Large intestine (tissue), 12 donors: ENCODE results near the gene CCDC68. TPM values are rescaled to one million over a fixed set of nuclear protein-coding genes. Genes with fewer than 3 reads are reported as not detected.

ENCODE experiments used
- DNase-seq, 2 donors: peaks; one replicate each; pipeline versions ENCODE4 v3.0.0 to v3.0.0-alpha.2; 2013
- H3K27ac ChIP-seq: one replicate; pipeline ENCODE4 v1.5.1; 2013; ENCODE audit warnings: low read length
- H3K27me3 ChIP-seq: 2 replicates; pipeline ENCODE4 v1.6.1; 2013; ENCODE audit warnings: low read length; ENCODE audit not compliant: control insufficient read depth, insufficient read depth
- H3K36me3 ChIP-seq: 2 replicates; pipeline ENCODE4 v1.6.1; 2013; ENCODE audit warnings: low read length; ENCODE audit not compliant: control insufficient read depth, insufficient read depth
- H3K4me1 ChIP-seq: one replicate; pipeline ENCODE4 v1.6.1; 2013; ENCODE audit warnings: low read length; ENCODE audit not compliant: control insufficient read depth, insufficient read depth
- H3K4me3 ChIP-seq: one replicate; pipeline ENCODE4 v1.5.1; 2013; ENCODE audit warnings: low read length
- H3K9me3 ChIP-seq: one replicate; pipeline ENCODE4 v1.6.1; 2013; ENCODE audit warnings: mild to moderate bottlenecking, low read depth, low read length, moderate library complexity; ENCODE audit not compliant: control insufficient read depth
- WGBS: methylation state at CpG from one replicate; pipeline ENCODE4 v1.1.5; 2013; ENCODE audit warnings: low lambda C conversion rate; ENCODE audit not compliant: insufficient coverage; 5-methylcytosine and 5-hydroxymethylcytosine counted together
- long read RNA-seq, 11 donors: transcript quantifications; one replicate each; lab custom pipeline, GENCODE V29; 2026
- polyA plus RNA-seq: library from polyadenylated mRNA; unstranded; fragments of 120-200 nt; gene quantifications from one replicate; pipeline ENCODE4 v1.2.1, GENCODE V29; 2013

The CCDC68 gene
- polyA plus RNA-seq: 46.3 TPM
- long read RNA-seq, donor 1, partial matches to known transcripts: 0 of 2 reads
- long read RNA-seq, donor 1, other reads (novel, unspliced or antisense): 0 of 2 reads
- long read RNA-seq, donor 2, full-length matches to known transcripts: 2 of 2 reads
- long read RNA-seq, donor 2, partial matches to known transcripts: 0 of 2 reads
- long read RNA-seq, donor 2, other reads (novel, unspliced or antisense): 0 of 2 reads
- long read RNA-seq, donor 3: 0 reads
- long read RNA-seq, donor 4: 0 reads
- long read RNA-seq, donor 5, full-length matches to known transcripts: 1 of 1 reads
- long read RNA-seq, donor 5, partial matches to known transcripts: 0 of 1 reads
- long read RNA-seq, donor 5, other reads (novel, unspliced or antisense): 0 of 1 reads
- long read RNA-seq, donor 6: 0 reads
- long read RNA-seq, donor 7, full-length matches to known transcripts: 3 of 3 reads
- long read RNA-seq, donor 7, partial matches to known transcripts: 0 of 3 reads
- long read RNA-seq, donor 7, other reads (novel, unspliced or antisense): 0 of 3 reads
- long read RNA-seq, donor 8, full-length matches to known transcripts: 3 of 3 reads
- long read RNA-seq, donor 8, partial matches to known transcripts: 0 of 3 reads
- long read RNA-seq, donor 8, other reads (novel, unspliced or antisense): 0 of 3 reads
- long read RNA-seq, donor 9: 0 reads
- long read RNA-seq, donor 10, full-length matches to known transcripts: 2 of 2 reads
- long read RNA-seq, donor 10, partial matches to known transcripts: 0 of 2 reads
- long read RNA-seq, donor 10, other reads (novel, unspliced or antisense): 0 of 2 reads
- long read RNA-seq, donor 11: 0 reads

DNA sequence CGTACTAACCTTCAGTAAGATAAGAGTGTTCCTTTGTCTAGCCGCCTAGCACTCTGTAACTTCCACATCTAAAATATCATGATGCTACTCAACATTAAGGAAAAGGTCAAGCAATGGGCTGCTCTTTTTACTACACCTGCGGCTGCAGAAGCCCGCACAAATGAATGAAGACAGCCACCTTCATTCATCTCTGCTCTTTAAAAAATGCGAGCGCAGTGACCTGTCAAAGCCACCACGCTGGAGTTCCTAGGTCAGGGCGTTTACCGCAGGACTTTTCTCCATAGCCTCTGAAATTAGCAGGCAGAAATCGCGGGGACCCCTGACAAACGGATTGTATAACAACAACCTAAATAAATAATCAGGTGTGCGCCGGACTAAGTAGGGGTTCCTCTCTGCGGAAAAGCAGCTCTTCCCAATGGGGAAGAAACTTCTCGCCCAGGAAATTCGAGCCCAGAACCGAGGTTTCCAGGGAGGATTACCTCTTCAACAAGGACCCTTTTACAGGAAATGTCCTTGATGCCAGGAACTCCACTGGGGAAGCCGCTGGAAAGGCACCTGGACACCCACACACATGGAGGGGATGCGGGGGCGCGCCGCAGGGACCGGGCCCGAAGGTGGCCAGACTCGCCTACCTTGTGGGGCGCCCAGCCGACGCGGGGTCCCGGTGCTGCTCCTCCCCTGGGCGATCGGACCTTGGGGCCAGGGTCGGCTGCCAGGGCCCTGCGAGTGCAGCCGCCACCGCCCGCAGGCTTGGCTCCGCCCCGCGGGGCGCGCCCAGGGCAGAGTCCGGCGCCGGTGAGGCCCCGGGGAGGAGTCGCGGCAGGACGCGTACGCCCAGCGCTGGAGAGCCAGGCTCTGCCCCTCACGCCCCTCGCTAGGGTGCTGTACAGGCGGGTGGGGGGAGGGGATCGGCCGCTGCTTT lies at the start of gene CCDC68:
Gene CCDC68, minus strand, starts transcription at position 758 of the 922 bp plus-strand sequence. CDS start 16,670 bp downstream, outside the sequence.
- peaks cover 8% of the 10 kb centered on the region for H3K4me1 ChIP-seq
- H3K27ac ChIP-seq: peak within 1 kb of the TSS; percentile 99
- no peaks in the 10 kb centered on the region for H3K9me3 ChIP-seq
- H3K36me3 ChIP-seq: no peaks in the 10 kb centered on the region
- H3K27me3 ChIP-seq: no peaks in the 10 kb centered on the region
- no CpG with 5 or more reads among the region's 58 CpGs for WGBS
- peak; percentile 88 to 93 for DNase-seq
- H3K4me3 ChIP-seq: peak within 1 kb of the TSS; percentile 99

DNA sequence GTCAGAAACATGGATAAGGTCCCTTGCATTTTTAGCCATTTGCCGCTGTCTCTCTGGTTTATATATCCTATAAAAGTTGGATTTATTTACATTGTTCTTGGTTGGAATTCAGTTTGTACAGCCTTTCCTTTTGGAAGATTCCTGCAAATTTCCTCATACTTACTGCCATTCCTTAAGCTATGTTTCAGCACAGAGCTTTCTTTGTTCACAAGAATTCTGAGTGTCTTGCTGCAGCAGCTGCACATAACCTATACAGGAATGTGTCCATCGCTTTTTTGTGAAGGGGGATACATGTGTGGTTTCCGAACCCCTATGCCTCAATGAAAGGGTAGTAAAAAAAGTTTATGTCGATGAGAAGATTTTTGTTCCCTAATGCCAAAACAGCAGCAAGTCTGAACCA lies 48.3 kb upstream of the CCDC68 start:
- H3K27ac ChIP-seq: no peak overlapping the region
- H3K9me3 ChIP-seq: no peaks in the 10 kb centered on the region
- 100% methylated on average over 1 of the region's 4 CpGs for WGBS
- H3K27me3 ChIP-seq: no peaks in the 10 kb centered on the region
- no peaks in the 10 kb centered on the region for H3K36me3 ChIP-seq
- no peak overlapping the region for H3K4me3 ChIP-seq
- no peaks in the 10 kb centered on the region for H3K4me1 ChIP-seq
- no peak for DNase-seq

GRCh38 chr18:55003695-55004094 lies 44.4 kb upstream of the CCDC68 start:
- Histone ChIP-seq H3K9me3 (no peaks in the 10 kb centered on the region), H3K27me3 (no peaks in the 10 kb centered on the region), H3K27ac (no peak overlapping the region), H3K4me3 (no peak overlapping the region), H3K36me3 (no peaks in the 10 kb centered on the region), H3K4me1 (no peaks in the 10 kb centered on the region)
- DNase-seq: no peak
- no CpG with 5 or more reads among the region's 5 CpGs for WGBS

- no peaks in the 10 kb centered on the region for H3K4me1 ChIP-seq
- H3K36me3 ChIP-seq: no peaks in the 10 kb centered on the region
- 80% methylated on average over 1 of the region's 3 CpGs for WGBS
- no peak for DNase-seq
- no peaks in the 10 kb centered on the region for H3K27me3 ChIP-seq
- no peaks in the 10 kb centered on the region for H3K9me3 ChIP-seq
- no peak overlapping the region for H3K27ac ChIP-seq
- no peak overlapping the region for H3K4me3 ChIP-seq
These were observed 43.0 kb upstream of the CCDC68 start for GRCh38 chr18:55002261-55002660.

GRCh38 chr18:55001394-55002024 lies 42.2 kb upstream of the CCDC68 start:
- WGBS: 57% methylated on average over 1 of the region's 6 CpGs
- Histone ChIP-seq H3K27ac (no peak overlapping the region), H3K36me3 (no peaks in the 10 kb centered on the region), H3K27me3 (no peaks in the 10 kb centered on the region), H3K4me1 (no peaks in the 10 kb centered on the region), H3K9me3 (no peaks in the 10 kb centered on the region), H3K4me3 (no peak overlapping the region)
- DNase-seq: no peak

- no peak for DNase-seq
- no peak overlapping the region for H3K4me3 ChIP-seq
- no CpG with 5 or more reads among the region's 5 CpGs for WGBS
- no peaks in the 10 kb centered on the region for H3K27me3 ChIP-seq
- no peaks in the 10 kb centered on the region for H3K4me1 ChIP-seq
- H3K27ac ChIP-seq: no peak overlapping the region
- no peaks in the 10 kb centered on the region for H3K36me3 ChIP-seq
- H3K9me3 ChIP-seq: no peaks in the 10 kb centered on the region
These were observed 41.3 kb upstream of the CCDC68 start for GRCh38 chr18:55000529-55000928.

DNA sequence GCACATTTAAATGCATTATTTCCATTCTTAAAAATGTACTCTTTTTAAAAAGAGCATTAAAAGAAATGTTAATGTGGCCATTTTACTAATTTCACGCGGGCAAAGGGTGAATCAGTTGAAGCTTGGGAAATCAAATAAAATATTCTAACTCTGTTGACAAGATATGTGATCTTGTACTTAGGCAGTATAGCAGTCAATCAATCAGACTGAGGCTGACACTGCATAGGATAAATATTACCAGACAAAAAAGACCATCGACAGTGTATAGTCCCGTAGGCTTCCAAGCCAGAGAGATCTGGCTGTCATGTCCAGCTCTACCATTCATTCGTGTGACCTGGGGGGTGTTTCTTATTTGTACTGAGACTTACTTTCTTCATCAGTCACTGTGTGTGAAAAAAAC lies 39.8 kb upstream of the CCDC68 start:
- 100% methylated on average over 3 of the region's 5 CpGs for WGBS
- no peaks in the 10 kb centered on the region for H3K9me3 ChIP-seq

DNA sequence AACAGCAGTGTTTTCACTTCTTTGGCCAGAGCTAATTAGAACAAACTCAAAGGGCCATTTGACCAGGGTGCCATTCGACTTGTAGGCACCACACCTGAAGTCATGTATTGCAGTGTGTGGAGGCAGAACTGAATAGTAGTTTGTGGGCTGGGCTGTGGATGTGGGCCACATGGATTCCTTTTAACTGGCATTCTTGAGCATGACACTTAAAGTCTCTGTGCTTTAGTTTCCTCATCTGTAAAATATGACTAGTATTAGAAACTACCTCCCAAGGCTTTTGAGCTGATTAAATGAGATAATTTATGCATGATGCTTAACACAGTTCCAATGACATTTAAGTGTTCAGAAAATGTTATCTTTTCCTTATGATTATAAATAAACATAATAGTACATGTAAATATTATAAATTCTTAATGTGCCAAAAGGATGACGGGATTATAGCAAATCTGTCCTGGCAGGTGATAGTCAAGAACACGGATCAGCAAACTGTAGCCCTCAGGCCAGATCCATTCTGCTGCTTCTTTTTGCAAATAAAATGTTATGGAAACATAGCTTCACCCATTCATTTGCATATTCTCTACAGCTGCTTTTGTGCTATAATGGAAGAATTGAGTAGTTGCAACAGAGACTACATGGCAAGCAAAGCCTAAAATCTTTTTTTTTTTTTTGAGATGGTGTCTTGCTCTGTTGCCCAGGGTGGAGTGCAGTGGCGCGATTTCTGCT lies 36.3 kb upstream of the CCDC68 start:
- no peaks in the 10 kb centered on the region for H3K27me3 ChIP-seq
- no peak for DNase-seq
- H3K4me3 ChIP-seq: no peak overlapping the region
- H3K36me3 ChIP-seq: no peaks in the 10 kb centered on the region
- H3K4me1 ChIP-seq: no peaks in the 10 kb centered on the region
- 100% methylated on average over 2 of the region's 5 CpGs for WGBS
- H3K9me3 ChIP-seq: no peaks in the 10 kb centered on the region
- H3K27ac ChIP-seq: no peak overlapping the region

More for the DNA sequence above, 39.8 kb upstream of the CCDC68 start:
- Histone ChIP-seq H3K4me1 (no peaks in the 10 kb centered on the region), H3K27ac (no peak overlapping the region), H3K4me3 (no peak overlapping the region), H3K36me3 (no peaks in the 10 kb centered on the region), H3K27me3 (no peaks in the 10 kb centered on the region)
- DNase-seq: no peak

GRCh38 chr18:54991981-54992380 lies 32.7 kb upstream of the CCDC68 start:
- no peaks in the 10 kb centered on the region for H3K9me3 ChIP-seq
- WGBS: 100% methylated on average over 1 of the region's 4 CpGs
- H3K27me3 ChIP-seq: peaks cover 2% of the 10 kb centered on the region
- no peak overlapping the region for H3K27ac ChIP-seq
- H3K4me3 ChIP-seq: no peak overlapping the region
- no peak for DNase-seq
- H3K36me3 ChIP-seq: no peaks in the 10 kb centered on the region
- no peaks in the 10 kb centered on the region for H3K4me1 ChIP-seq
